HFF-Myc (cell line): ENCODE results near the gene SRGAP3.

Source experiments
- DNase-seq: peaks from one replicate; pipeline ENCODE4 v3.0.0-alpha.2; 2011; ENCODE audit warnings: low read depth; ENCODE audit errors: extremely low read depth
- H3K4me3 ChIP-seq: replicated peaks from 2 replicates; pipeline ENCODE4 v1.5.1; 2011; ENCODE audit warnings: low read depth, mild to moderate bottlenecking, control low read depth, low read length
- CTCF ChIP-seq: IDR thresholded peaks from 2 replicates; pipeline ENCODE4 v1.5.1; 2012; ENCODE audit warnings: mild to moderate bottlenecking, low read depth, low read length, control low read depth; ENCODE audit errors: missing control alignments

SRGAP3 gene

GRCh38 chr3:9047452-9048346 is 201.7 kb downstream of the SRGAP3 start:
- DNase-seq = no peak
- H3K4me3 ChIP-seq = no peak overlapping the region
- no peak for TF ChIP-seq CTCF

GRCh38 chr3:9045371-9045770 is 204.1 kb downstream of the SRGAP3 start:
- no peak for DNase-seq
- no peak for TF ChIP-seq CTCF
- no peak overlapping the region for H3K4me3 ChIP-seq

GRCh38 chr3:9043063-9043462 is 206.4 kb downstream of the SRGAP3 start:
- no peak for DNase-seq
- TF ChIP-seq CTCF = no peak
- no peak overlapping the region for H3K4me3 ChIP-seq

- no peak for TF ChIP-seq CTCF
- H3K4me3 ChIP-seq = no peak overlapping the region
- DNase-seq = no peak
Measured at GRCh38 chr3:9041626-9042025, 207.8 kb downstream of the SRGAP3 start.

GRCh38 chr3:9040996-9041395 is 208.4 kb downstream of the SRGAP3 start:
- no peak for TF ChIP-seq CTCF
- no peak overlapping the region for H3K4me3 ChIP-seq
- DNase-seq = no peak

GRCh38 chr3:9037144-9037711 is 212.2 kb downstream of the SRGAP3 start:
- DNase-seq = no peak
- H3K4me3 ChIP-seq = no peak overlapping the region
- TF ChIP-seq CTCF = no peak
